ENCODE results near the gene RNF25. TPM values are rescaled to one million over a fixed set of nuclear protein-coding genes. Genes with fewer than 3 reads are reported as not detected.
A peak's percentile ranks its signal among the peaks of the same experiment; 100 is the strongest.

The RNF25 gene
- total RNA-seq, 2 donors from 2014 or later, result 24.5 to 32.1 TPM

- H3K9me3 ChIP-seq (ENCODE audit: control insufficient read depth, low read length), result peaks cover 5% of the 10 kb centered on the region
- Mint-ChIP-seq H3K4me1 (peaks cover 36% of the 10 kb centered on the region), H3K9me3 (peaks cover 4% of the 10 kb centered on the region), H3K27ac (no peak overlapping the region), H3K36me3 (ENCODE audit: low read depth) (peaks cover 38% of the 10 kb centered on the region), H3K27me3 (ENCODE audit: insufficient read depth) (no peaks in the 10 kb centered on the region), H3K4me3 (no peak overlapping the region)
- no peak overlapping the region for H3K27ac ChIP-seq (ENCODE audit: low read depth, low read length)
- no peak overlapping the region for H3K9ac ChIP-seq (ENCODE audit: extremely low read depth, low read length, poor library complexity, severe bottlenecking)
- H3K4me3 ChIP-seq (ENCODE audit: low read length), result no peak overlapping the region
- 95 to 99% methylated on average over 10 to 19 of the region's 19 CpGs for WGBS, 2 experiments (ENCODE audit: insufficient coverage in 1 of 2, insufficient read length in 1 of 2)
- TF ChIP-seq, protein P1, sequence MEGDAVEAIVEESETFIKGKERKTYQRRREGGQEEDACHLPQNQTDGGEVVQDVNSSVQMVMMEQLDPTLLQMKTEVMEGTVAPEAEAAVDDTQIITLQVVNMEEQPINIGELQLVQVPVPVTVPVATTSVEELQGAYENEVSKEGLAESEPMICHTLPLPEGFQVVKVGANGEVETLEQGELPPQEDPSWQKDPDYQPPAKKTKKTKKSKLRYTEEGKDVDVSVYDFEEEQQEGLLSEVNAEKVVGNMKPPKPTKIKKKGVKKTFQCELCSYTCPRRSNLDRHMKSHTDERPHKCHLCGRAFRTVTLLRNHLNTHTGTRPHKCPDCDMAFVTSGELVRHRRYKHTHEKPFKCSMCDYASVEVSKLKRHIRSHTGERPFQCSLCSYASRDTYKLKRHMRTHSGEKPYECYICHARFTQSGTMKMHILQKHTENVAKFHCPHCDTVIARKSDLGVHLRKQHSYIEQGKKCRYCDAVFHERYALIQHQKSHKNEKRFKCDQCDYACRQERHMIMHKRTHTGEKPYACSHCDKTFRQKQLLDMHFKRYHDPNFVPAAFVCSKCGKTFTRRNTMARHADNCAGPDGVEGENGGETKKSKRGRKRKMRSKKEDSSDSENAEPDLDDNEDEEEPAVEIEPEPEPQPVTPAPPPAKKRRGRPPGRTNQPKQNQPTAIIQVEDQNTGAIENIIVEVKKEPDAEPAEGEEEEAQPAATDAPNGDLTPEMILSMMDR (conservative IDR thresholded peaks at IDR 0.05), result no peak
- peaks cover 27% of the 10 kb centered on the region for H3K36me3 ChIP-seq (ENCODE audit: control insufficient read depth, insufficient read depth, low read length)
- no peaks in the 10 kb centered on the region for H3K27me3 ChIP-seq (ENCODE audit: control insufficient read depth, insufficient read depth, low read length, poor library complexity, severe bottlenecking)
- H3K4me1 ChIP-seq (ENCODE audit: control insufficient read depth, insufficient read depth, low read length), result peaks cover 11% of the 10 kb centered on the region
- no peak for DNase-seq
These were observed 48.5 kb upstream of the RNF25 start for GRCh38 chr2:218720048-218721041.

DNA sequence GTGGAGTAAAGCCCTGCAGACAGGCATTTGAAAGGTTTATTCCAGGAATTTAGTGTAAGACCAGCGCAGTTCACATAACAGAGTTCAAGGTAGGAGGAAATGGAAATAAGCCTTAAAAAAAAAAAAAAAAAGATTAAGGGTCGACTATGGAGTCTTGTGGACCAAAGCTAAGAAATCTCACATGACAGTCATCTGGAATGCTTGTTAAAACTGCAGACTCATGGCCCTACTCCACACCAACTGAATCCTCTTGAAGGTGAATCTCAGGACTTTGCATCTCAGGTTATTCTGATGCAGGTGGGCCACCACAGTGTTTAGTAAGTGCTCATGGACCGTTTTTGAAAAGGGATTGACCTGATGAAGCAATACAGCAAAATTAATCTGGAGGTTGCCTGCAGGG is 47.7 kb upstream of the RNF25 start:
- Histone ChIP-seq H3K4me1 (ENCODE audit: control insufficient read depth, insufficient read depth, low read length) (peaks cover 11% of the 10 kb centered on the region), H3K27ac (ENCODE audit: low read depth, low read length) (no peak overlapping the region), H3K9me3 (ENCODE audit: control insufficient read depth, low read length) (no peaks in the 10 kb centered on the region), H3K4me3 (ENCODE audit: low read length) (no peak overlapping the region), H3K36me3 (ENCODE audit: control insufficient read depth, insufficient read depth, low read length) (peaks cover 24% of the 10 kb centered on the region), H3K9ac (ENCODE audit: extremely low read depth, low read length, poor library complexity, severe bottlenecking) (no peak overlapping the region), H3K27me3 (ENCODE audit: control insufficient read depth, insufficient read depth, low read length, poor library complexity, severe bottlenecking) (no peaks in the 10 kb centered on the region)
- Mint-ChIP-seq H3K36me3 (ENCODE audit: low read depth) (peaks cover 37% of the 10 kb centered on the region), H3K4me1 (peaks cover 36% of the 10 kb centered on the region), H3K27ac (peak overlapping the region; percentile 9), H3K4me3 (no peak overlapping the region), H3K27me3 (ENCODE audit: insufficient read depth) (no peaks in the 10 kb centered on the region), H3K9me3 (no peaks in the 10 kb centered on the region)
- DNase-seq, result no peak
- TF ChIP-seq, protein P1 (conservative IDR thresholded peaks at IDR 0.05), result no peak
- WGBS, 2 experiments (ENCODE audit: insufficient coverage in 1 of 2, insufficient read length in 1 of 2), result 87% methylated on average over 3 of the region's 3 CpGs

DNA sequence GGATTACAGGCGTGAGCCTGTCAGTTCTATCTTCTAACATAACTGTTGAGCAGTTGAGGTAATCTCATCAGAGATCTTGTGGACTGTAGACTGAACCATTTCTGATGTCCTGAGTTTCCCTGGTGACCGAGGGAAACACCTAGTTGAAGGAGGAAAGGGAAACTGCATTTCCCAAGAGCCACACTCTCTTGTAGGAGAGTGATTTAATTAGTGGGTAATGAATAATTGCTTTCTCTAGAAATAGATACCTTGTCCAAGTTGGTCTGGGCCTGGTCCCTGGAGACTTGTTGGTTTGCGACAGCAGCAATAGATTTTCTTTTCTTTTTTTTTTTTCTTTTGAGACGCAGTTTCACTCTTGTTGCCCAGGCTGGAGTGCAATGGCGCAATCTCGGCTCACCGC is 46.3 kb upstream of the RNF25 start:
- Mint-ChIP-seq H3K9me3 (no peaks in the 10 kb centered on the region), H3K27me3 (ENCODE audit: insufficient read depth) (no peaks in the 10 kb centered on the region), H3K4me3 (no peak overlapping the region), H3K27ac (no peak overlapping the region), H3K36me3 (ENCODE audit: low read depth) (peaks cover 37% of the 10 kb centered on the region), H3K4me1 (peaks cover 30% of the 10 kb centered on the region)
- H3K9me3 ChIP-seq (ENCODE audit: control insufficient read depth, low read length), result no peaks in the 10 kb centered on the region
- no peak overlapping the region for H3K9ac ChIP-seq (ENCODE audit: extremely low read depth, low read length, poor library complexity, severe bottlenecking)
- peaks cover 35% of the 10 kb centered on the region for H3K36me3 ChIP-seq (ENCODE audit: control insufficient read depth, insufficient read depth, low read length)
- TF ChIP-seq, protein P1 (conservative IDR thresholded peaks at IDR 0.05), result no peak
- peaks cover 8% of the 10 kb centered on the region for H3K4me1 ChIP-seq (ENCODE audit: control insufficient read depth, insufficient read depth, low read length)
- no peak overlapping the region for H3K27ac ChIP-seq (ENCODE audit: low read depth, low read length)
- DNase-seq, result no peak
- no peaks in the 10 kb centered on the region for H3K27me3 ChIP-seq (ENCODE audit: control insufficient read depth, insufficient read depth, low read length, poor library complexity, severe bottlenecking)
- WGBS, 2 experiments (ENCODE audit: insufficient coverage in 1 of 2, insufficient read length in 1 of 2), result 87 to 93% methylated on average over 3 to 7 of the region's 7 CpGs
- H3K4me3 ChIP-seq (ENCODE audit: low read length), result no peak overlapping the region
